Activated CD4-positive, CD25-positive, alpha-beta regulatory T cell treated with anti-CD3 and anti-CD28 coated beads, Interleukin-2, amount 50 U/mL, for 72 hours (primary cell): ENCODE data around the gene MRPL28.
"Not testable (repeated sequence)": the region's sequence is repeated elsewhere in the genome, so short reads cannot be mapped to it uniquely, and the experiment has no call there.

Experiments
- DNase-seq: peaks from one replicate; pipeline ENCODE4 v3.0.0; 2021

Gene MRPL28

GRCh38 chr16:389352-389751 is 19.0 kb upstream of the MRPL28 start:
- DNase-seq = no peak

GRCh38 chr16:387761-388666 is 17.7 kb upstream of the MRPL28 start:
- not testable (repeated sequence) for DNase-seq

- no peak for DNase-seq
Observed at GRCh38 chr16:386641-387156, 16.4 kb upstream of the MRPL28 start.

GRCh38 chr16:383326-384051 is 13.2 kb upstream of the MRPL28 start:
- DNase-seq = peak; percentile 52

GRCh38 chr16:381789-382717 is 11.7 kb upstream of the MRPL28 start, which contains the start of gene PGAP6:
Gene PGAP6, minus strand, starts transcription at chr16:381978. Its CDS starts 157 bp downstream, at chr16:381821.
- DNase-seq = peak; percentile 66

GRCh38 chr16:381012-381788 is 10.9 kb upstream of the MRPL28 start:
- peak; percentile 45 for DNase-seq

- DNase-seq = no peak
Observed at GRCh38 chr16:380762-381011, 10.3 kb upstream of the MRPL28 start.

GRCh38 chr16:379961-380761 is 9.8 kb upstream of the MRPL28 start:
- DNase-seq = no peak

GRCh38 chr16:379183-379960 is 9.0 kb upstream of the MRPL28 start:
- DNase-seq = no peak

GRCh38 chr16:378821-379182 is 8.5 kb upstream of the MRPL28 start:
- DNase-seq = no peak

GRCh38 chr16:378113-378820 is 7.9 kb upstream of the MRPL28 start:
- DNase-seq = not testable (repeated sequence)

GRCh38 chr16:377419-377951 is 7.1 kb upstream of the MRPL28 start:
- no peak for DNase-seq

- no peak for DNase-seq
Observed at GRCh38 chr16:376817-377418, 6.6 kb upstream of the MRPL28 start.

GRCh38 chr16:375927-376816 is 5.8 kb upstream of the MRPL28 start:
- no peak for DNase-seq

- DNase-seq = no peak
Observed at GRCh38 chr16:375212-375611, 4.9 kb upstream of the MRPL28 start.

- DNase-seq = no peak
Observed at GRCh38 chr16:374616-374926, 4.2 kb upstream of the MRPL28 start.

- DNase-seq = no peak
Observed at GRCh38 chr16:373848-374615, 3.7 kb upstream of the MRPL28 start.
